ENCODE results near the gene NCKIPSD.

NCKIPSD gene

GRCh38 chr3:48696156-48696555 is 10.4 kb upstream of the NCKIPSD start:
- DNase-seq: no peak

GRCh38 chr3:48695393-48695753 is 9.7 kb upstream of the NCKIPSD start:
- no peak for DNase-seq

- DNase-seq: no peak
Measured at GRCh38 chr3:48694610-48695392, 9.1 kb upstream of the NCKIPSD start.

- DNase-seq: no peak
Measured at GRCh38 chr3:48693826-48694225, 8.1 kb upstream of the NCKIPSD start.

GRCh38 chr3:48692551-48692950 is 6.8 kb upstream of the NCKIPSD start:
- DNase-seq: no peak

- no peak for DNase-seq
Measured at GRCh38 chr3:48690846-48691458, 5.2 kb upstream of the NCKIPSD start.

- no peak for DNase-seq
Measured at GRCh38 chr3:48689384-48689783, 3.7 kb upstream of the NCKIPSD start.

GRCh38 chr3:48688737-48689075 is 3.0 kb upstream of the NCKIPSD start:
- DNase-seq: no peak

GRCh38 chr3:48688032-48688736 is 2.5 kb upstream of the NCKIPSD start:
- DNase-seq: no peak

GRCh38 chr3:48687220-48687678 is 1.5 kb upstream of the NCKIPSD start:
- DNase-seq: no peak

- DNase-seq: no peak
Measured at GRCh38 chr3:48686538-48687219, 964 bp upstream of the NCKIPSD start.

- no peak for DNase-seq
Measured at GRCh38 chr3:48685293-48685602, 467 bp downstream of the NCKIPSD start.

- DNase-seq: no peak
Measured at GRCh38 chr3:48684480-48685143, 1.1 kb downstream of the NCKIPSD start.

GRCh38 chr3:48684054-48684349 is 1.7 kb downstream of the NCKIPSD start:
- DNase-seq: no peak

GRCh38 chr3:48682786-48683185 is 2.9 kb downstream of the NCKIPSD start:
- no peak for DNase-seq

GRCh38 chr3:48681974-48682610 is 3.6 kb downstream of the NCKIPSD start:
- no peak for DNase-seq

- DNase-seq: no peak
Measured at GRCh38 chr3:48681541-48681880, 4.2 kb downstream of the NCKIPSD start.

GRCh38 chr3:48680811-48681540 is 4.7 kb downstream of the NCKIPSD start:
- no peak for DNase-seq

GRCh38 chr3:48679411-48680391 is 6.0 kb downstream of the NCKIPSD start:
- DNase-seq: no peak

- no peak for DNase-seq
Measured at GRCh38 chr3:48678566-48679380, 6.9 kb downstream of the NCKIPSD start.
